CD4-positive, alpha-beta T cell (primary cell): Measurements from ENCODE around the gene PPAN. TPM values are rescaled to one million over a fixed set of nuclear protein-coding genes. Genes with fewer than 3 reads are reported as not detected.
A peak's percentile ranks its signal among the peaks of the same experiment; 100 is the strongest.

ENCODE experiments used
- ATAC-seq: fragments of 200-7000 bp; cut with Tn5 transposase; one replicate; pipeline ENCODE4 v1.10.0; 2022; ENCODE audit warnings: mild to moderate bottlenecking; ENCODE audit not compliant: poor library complexity
- CTCF ChIA-PET: fragments of 350-600 bp; sonication (Branson Sonifier 250); formaldehyde crosslinking; loops from one replicate; lab custom pipeline; 2021; ENCODE audit warnings: antibody characterized with exemption, inconsistent platforms; lab: Charles Lee
- POLR2A ChIA-PET: fragments of 350-600 bp; sonication (Branson Sonifier 250); formaldehyde crosslinking; loops from one replicate; lab custom pipeline; 2021; ENCODE audit warnings: antibody characterized with exemption, inconsistent platforms; lab: Charles Lee
- DNase-seq, 14 experiments: peaks; one replicate each; pipeline ENCODE4 v3.0.0-alpha.2; 2013 to 2020; ENCODE audit warnings: mixed read lengths in 2 of 14
- H3K27ac ChIP-seq, 2 donors: one replicate each; pipeline versions ENCODE4 v1.5.1 to v1.7.0; 2013; ENCODE audit warnings: low read length in 2 of 2, low read depth in 1 of 2, mild to moderate bottlenecking in 1 of 2
- H3K27me3 ChIP-seq, 2 experiments: 1 replicate in 1 of 2; 2 replicates in 1 of 2; pipeline versions ENCODE4 v1.6.1 to v1.7.0; 2013; ENCODE audit warnings: low read length in 2 of 2, control low read depth in 1 of 2, mild to moderate bottlenecking in 1 of 2, moderate library complexity in 1 of 2; ENCODE audit not compliant: insufficient read depth in 2 of 2, control insufficient read depth in 1 of 2
- H3K36me3 ChIP-seq: one replicate; pipeline ENCODE4 v1.6.1; 2013; ENCODE audit warnings: low read length, control low read depth; ENCODE audit not compliant: insufficient read depth
- H3K4me1 ChIP-seq: one replicate; pipeline ENCODE4 v1.6.1; 2013; ENCODE audit warnings: low read length, control low read depth; ENCODE audit not compliant: insufficient read depth
- H3K4me3 ChIP-seq: one replicate; pipeline ENCODE4 v1.5.1; 2013; ENCODE audit warnings: mild to moderate bottlenecking, low read length, moderate library complexity
- H3K9me3 ChIP-seq, 2 experiments: 1 replicate in 1 of 2; 2 replicates in 1 of 2; pipeline versions ENCODE4 v1.6.1 to v1.7.0; 2013; ENCODE audit warnings: low read length in 2 of 2, mild to moderate bottlenecking in 2 of 2, control low read depth in 1 of 2, moderate library complexity in 1 of 2; ENCODE audit not compliant: control insufficient read depth in 1 of 2, insufficient read depth in 1 of 2
- H3K27ac Mint-ChIP-seq: one replicate; pipeline ENCODE4 v1.8.0; 2020; ENCODE audit warnings: mixed read lengths
- H3K27me3 Mint-ChIP-seq: one replicate; pipeline ENCODE4 v1.8.0; 2021; ENCODE audit warnings: mixed read lengths
- H3K36me3 Mint-ChIP-seq: one replicate; pipeline ENCODE4 v1.8.0; 2021; ENCODE audit warnings: low read depth, mixed read lengths
- H3K4me1 Mint-ChIP-seq: one replicate; pipeline ENCODE4 v1.8.0; 2021; ENCODE audit warnings: low read depth, mixed read lengths
- H3K4me3 Mint-ChIP-seq: one replicate; pipeline ENCODE4 v1.8.0; 2020; ENCODE audit warnings: mild to moderate bottlenecking, mixed read lengths
- H3K9me3 Mint-ChIP-seq: one replicate; pipeline ENCODE4 v1.8.0; 2020; ENCODE audit warnings: mixed read lengths
- CTCF ChIP-seq: fragments of 200-600 bp; IDR thresholded peaks from one replicate; pipeline ENCODE4 v1.8.0; 2022; ENCODE audit warnings: antibody characterized with exemption, mild to moderate bottlenecking
- intact Hi-C, 2 experiments: fragments of 100-400 bp; cut with DNase I in 1 of 2; cut with micrococcal nuclease in 1 of 2; formaldehyde crosslinking; loops; one replicate each; pipeline versions ENCODE4 v1.15.1 to v1.9.0; 2023 to 2025; cut with DNase I, micrococcal nuclease
- total RNA-seq, 174 experiments: library from RNA in 2 of 174; stranded (reverse) in 2 of 174; gene quantifications; one replicate each; pipeline ENCODE4 v1.2.3 and lab custom pipeline; 2021 to 2026

Gene PPAN
- total RNA-seq, 2 experiments from 2014 or later, result 119 to 127 TPM

- Mint-ChIP-seq H3K27ac (no peak overlapping the region), H3K27me3 (no peaks in the 10 kb centered on the region), H3K4me3 (no peak overlapping the region), H3K9me3 (no peaks in the 10 kb centered on the region), H3K4me1 (peaks cover 11% of the 10 kb centered on the region), H3K36me3 (peaks cover 86% of the 10 kb centered on the region)
- Histone ChIP-seq H3K27ac (no peak overlapping the region), H3K4me1 (peaks cover 42% of the 10 kb centered on the region), H3K4me3 (no peak overlapping the region), H3K9me3 (no peaks in the 10 kb centered on the region), H3K27me3 (no peaks in the 10 kb centered on the region), H3K36me3 (peaks cover 94% of the 10 kb centered on the region)
- CTCF ChIA-PET, result no interaction called here
- POLR2A ChIA-PET, result no interaction called here
- intact Hi-C loops, result no loop called here
- DNase-seq (no peak), ATAC-seq (no peak)
- TF ChIP-seq CTCF, result no peak
These were observed 30.8 kb downstream of the PPAN start for GRCh38 chr19:10136936-10137335.

GRCh38 chr19:10137751-10138682 lies 31.9 kb downstream of the PPAN start:
- no peak for DNase-seq
- no peak overlapping the region for H3K27ac ChIP-seq
- H3K27me3 ChIP-seq, result no peaks in the 10 kb centered on the region
- POLR2A ChIA-PET, result no interaction called here
- peaks cover 93% of the 10 kb centered on the region for H3K36me3 ChIP-seq
- H3K4me1 ChIP-seq, result peaks cover 53% of the 10 kb centered on the region
- CTCF ChIA-PET, result no interaction called here
- Mint-ChIP-seq H3K27me3 (no peaks in the 10 kb centered on the region), H3K27ac (no peak overlapping the region), H3K4me1 (peaks cover 22% of the 10 kb centered on the region), H3K4me3 (no peak overlapping the region), H3K9me3 (no peaks in the 10 kb centered on the region), H3K36me3 (peaks cover 91% of the 10 kb centered on the region)
- ATAC-seq, result no peak
- TF ChIP-seq CTCF, result no peak
- no peaks in the 10 kb centered on the region for H3K9me3 ChIP-seq
- no peak overlapping the region for H3K4me3 ChIP-seq
- intact Hi-C loops, result no loop called here

- Histone ChIP-seq H3K9me3 (no peaks in the 10 kb centered on the region), H3K27me3 (no peaks in the 10 kb centered on the region), H3K27ac (no peak overlapping the region), H3K4me3 (no peak overlapping the region), H3K4me1 (peaks cover 65% of the 10 kb centered on the region), H3K36me3 (peaks cover 88% of the 10 kb centered on the region)
- peak overlapping the region; percentile 47 for H3K27ac Mint-ChIP-seq
- H3K9me3 Mint-ChIP-seq, result no peaks in the 10 kb centered on the region
- H3K36me3 Mint-ChIP-seq, result peaks cover 90% of the 10 kb centered on the region
- H3K4me3 Mint-ChIP-seq, result no peak overlapping the region
- ChIA-PET CTCF (interaction anchor here (1.3 kb wide), 1 partner anchor 19 kb away, joined by 3 read pairs; no protein-coding TSS in a partner anchor), POLR2A (no interaction called here)
- H3K27me3 Mint-ChIP-seq, result no peaks in the 10 kb centered on the region
- no peak for ATAC-seq
- intact Hi-C loops, result no loop called here
- no peak for DNase-seq
- no peak for TF ChIP-seq CTCF
- H3K4me1 Mint-ChIP-seq, result peaks cover 31% of the 10 kb centered on the region
These were observed 33.0 kb downstream of the PPAN start for GRCh38 chr19:10138879-10139795.
